G401.6 (cell line): ENCODE results near the gene POLR2F.

Experiments used
- FAIRE-seq: peaks from 2 replicates; lab custom pipeline; 2012; peaks lifted over from hg19 to GRCh38; lab: Jason Lieb, UNC

The POLR2F gene

DNA sequence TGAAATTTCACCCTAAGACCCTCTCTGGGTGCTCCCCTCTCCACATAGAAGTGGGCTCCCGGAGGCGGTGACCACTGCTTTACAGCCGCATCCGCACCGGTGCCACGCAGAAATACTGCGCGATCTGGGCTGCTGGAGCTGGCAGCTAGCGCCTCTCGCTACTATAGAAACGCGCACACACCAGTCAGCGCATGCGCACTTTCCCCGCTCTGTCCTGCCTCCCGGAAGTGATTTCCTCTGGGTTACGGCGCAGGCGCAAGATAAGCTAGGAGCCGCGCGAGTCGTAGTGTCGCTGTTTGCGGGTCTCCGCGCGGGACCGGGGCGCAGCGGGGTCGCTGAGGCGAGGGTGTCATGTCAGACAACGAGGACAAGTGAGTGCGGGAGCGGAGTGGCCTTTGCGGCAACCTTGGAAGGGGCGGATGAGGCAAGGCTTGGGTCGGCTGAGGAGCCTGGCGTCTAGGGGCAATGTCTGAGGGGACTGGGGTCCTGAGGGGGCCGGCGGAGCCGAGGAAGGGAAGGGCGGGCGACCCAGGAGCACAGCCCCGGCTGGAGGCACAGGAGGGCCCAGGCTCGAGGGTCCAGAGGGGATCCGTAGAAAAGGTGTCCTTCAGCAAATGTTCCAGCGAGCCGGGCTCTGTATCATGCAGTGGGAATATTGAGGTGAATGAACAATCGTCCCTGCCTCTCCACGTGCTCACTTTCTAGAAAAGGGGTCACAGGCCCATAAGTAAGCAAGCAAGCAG is at the start of gene POLR2F, which contains the start of gene C22orf23:
Gene POLR2F, plus strand, starts transcription at position 263 of the 743 bp plus-strand sequence. Its CDS starts 89 bp downstream, at position 352.
Gene C22orf23, minus strand, starts transcription at position 165 of the 743 bp plus-strand sequence. CDS start 452 bp downstream, outside the sequence.
- FAIRE-seq, result peak; percentile 92

DNA sequence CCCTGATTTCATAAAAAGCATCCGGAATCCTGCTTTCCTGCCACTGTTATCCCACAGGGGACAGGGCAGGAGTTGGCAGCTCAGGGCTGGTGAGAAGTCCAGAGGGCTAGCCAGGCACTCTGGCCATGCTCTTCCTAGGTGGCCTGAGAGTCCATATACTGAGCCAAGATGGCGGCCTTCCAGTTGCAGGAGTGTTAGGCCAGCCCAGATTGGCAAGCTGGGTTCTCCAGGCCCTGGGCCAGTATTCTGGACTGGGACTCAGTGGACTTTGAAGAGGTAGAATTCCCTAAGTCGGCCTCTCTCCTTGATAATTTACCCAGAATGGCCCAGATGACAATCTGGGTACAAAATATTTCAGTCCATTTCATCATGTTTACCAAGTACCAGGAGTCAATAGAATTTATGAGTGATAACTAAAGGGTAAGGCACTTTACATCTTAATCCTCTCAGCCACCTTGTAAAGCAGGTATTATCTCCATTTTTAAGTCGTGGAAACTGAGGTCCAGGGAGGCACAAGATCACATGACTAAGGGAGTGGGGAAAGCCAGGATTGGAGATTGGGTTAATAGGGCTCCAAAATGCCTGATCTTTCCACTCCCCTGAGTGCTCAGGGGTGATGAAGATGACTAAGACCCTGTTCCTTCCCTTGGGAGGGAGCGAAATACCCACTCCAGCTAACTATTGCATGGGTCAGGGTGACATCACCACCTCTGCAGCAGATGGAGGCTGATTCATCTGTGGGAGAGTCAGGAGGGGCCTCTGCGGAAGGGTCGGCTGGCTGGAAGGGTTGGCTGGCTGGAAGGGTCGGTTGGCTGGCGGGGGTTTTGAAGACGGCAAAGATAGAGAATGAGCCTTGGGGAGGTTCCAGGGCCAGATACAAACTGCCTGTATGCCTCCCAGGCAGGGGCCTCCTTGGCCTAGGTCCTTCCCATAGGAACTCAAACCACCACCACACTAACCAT is 48.6 kb upstream of the POLR2F start:
- no peak for FAIRE-seq

DNA sequence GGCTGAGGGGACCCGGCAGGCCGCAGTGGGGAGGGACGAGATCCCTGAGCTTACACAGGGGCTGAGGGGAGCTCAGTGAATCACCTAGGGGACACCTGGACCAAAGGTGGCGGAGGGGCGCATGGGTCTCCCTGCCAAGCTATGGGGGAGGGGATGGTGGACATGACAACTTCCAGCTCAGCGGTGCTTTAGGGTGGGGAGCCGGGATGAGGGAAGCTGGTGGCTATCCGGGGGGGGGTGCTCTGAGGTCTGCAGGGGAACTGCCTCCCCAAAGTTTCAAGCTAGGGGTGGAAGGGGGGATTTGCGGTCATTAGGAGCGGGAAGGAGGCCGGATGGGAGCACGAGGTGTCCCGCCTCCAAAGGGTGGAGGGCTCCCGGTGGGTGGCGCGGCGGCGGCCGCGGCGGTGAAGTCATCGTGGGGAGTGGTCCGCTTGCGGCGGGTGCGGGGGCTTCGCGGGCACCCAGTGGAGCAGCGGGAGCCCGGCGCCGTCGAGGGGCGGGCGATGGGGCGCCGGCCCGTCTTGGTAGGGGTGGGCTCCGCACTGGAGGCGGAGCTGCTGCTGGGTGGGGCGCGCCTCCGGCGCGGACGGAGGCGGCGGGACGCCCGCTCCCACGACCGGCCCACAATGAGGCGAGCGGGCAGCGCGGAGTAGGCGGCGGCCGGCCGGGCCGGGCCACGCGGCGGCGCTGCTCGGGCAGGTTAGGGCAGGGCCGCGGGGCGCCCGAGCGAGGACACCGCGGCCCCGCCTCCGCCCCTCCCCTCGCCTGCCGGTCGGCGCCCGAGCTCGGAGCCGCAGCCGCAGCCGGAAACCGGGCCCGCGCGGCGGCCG is 47.8 kb upstream of the POLR2F start, which contains the start of gene MICALL1:
Gene MICALL1, plus strand, starts transcription at position 764 of the 830 bp plus-strand sequence. CDS start 126 bp downstream, outside the sequence.
- no peak for FAIRE-seq

DNA sequence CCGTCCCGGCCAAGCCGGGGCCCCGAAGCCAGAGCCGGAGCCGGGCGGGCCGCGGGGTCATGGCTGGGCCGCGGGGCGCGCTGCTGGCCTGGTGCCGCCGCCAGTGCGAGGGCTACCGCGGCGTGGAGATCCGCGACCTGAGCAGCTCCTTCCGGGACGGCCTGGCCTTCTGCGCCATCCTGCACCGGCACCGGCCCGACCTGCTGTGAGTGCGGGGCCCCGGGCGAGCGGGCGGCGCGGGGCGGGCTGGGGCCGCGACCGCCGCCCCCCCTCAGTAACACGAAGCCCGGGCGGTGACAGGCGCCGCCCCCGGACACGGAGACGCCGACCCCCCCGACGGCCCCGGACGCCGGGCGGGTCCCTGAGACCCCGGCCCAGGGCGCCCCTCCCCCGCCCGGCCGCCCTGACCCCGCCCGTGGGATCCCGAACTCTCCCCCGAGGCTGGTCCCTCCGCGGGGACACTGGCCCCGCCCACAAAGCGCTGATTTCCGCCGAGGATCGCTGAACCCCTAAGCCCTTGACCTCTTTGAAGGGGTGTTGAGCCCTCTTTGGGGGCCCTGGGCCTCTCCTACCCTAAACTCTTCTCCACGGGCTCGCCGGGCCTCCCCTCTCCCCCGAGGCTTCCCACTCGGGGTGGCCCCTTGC is 47.0 kb upstream of the POLR2F start:
- FAIRE-seq, result no peak

DNA sequence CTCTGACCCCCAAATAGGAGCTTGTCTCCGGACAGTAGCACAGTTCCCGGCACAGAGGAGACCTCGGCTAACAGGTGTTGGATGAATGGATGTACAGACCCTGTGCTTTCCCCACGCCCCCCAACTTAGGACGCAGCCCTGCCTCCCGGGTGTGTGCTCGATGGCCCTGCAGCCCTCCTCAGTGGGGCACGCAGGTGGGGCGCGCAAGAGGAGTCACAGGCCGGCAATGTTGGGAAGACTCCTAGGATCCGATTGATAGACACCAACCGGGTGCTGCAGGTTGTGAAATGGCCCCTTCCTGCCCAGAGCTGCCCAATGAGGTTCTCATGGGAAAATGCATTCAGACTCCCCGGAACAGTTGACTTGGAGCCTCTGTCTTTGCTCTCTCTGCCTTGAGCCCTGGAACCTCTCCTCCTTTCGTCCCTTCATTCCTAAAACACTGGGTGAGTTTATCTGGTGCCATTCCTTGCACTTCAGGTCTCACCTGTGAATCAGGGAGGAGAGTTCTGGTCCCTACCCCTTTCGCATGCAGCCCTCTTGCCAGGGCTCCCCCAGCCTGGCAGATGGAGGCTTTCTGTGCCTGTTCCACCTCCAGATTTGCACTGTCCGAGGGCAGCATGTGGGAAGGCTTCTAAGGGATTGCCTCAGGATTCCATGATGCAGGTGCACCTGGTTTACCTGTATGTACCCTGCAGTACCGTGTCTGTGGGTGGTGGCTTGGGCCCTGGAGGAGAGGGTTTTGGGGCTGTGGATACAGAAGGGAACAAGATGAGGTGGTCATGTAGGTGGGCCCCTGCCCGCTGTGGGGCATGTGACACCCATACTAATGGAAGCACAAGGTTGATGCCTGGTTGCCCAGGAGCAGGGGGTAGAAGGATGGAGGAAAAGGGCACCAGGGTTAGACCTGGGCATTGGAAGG is 46.2 kb upstream of the POLR2F start:
- FAIRE-seq, result no peak

DNA sequence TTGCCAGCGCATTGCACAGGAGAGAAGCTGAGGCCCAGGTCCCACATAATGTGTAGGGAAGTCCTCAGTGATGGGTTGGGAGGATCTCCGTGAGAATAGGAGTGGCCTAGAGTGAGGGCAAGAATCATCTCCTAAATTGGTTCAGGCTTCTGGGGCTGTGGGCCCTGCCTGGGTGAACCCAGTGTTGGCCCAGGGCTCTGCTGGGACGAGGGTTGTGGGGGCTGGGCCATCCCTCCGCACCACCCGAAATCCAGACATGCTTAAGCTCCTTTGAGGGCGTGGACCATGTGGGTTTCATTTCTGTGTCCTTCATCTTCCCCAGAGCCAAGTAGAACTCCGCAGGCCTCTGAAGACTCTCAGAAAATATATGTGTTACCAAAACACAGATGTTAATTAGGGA is 43.7 kb upstream of the POLR2F start:
- FAIRE-seq, result no peak

DNA sequence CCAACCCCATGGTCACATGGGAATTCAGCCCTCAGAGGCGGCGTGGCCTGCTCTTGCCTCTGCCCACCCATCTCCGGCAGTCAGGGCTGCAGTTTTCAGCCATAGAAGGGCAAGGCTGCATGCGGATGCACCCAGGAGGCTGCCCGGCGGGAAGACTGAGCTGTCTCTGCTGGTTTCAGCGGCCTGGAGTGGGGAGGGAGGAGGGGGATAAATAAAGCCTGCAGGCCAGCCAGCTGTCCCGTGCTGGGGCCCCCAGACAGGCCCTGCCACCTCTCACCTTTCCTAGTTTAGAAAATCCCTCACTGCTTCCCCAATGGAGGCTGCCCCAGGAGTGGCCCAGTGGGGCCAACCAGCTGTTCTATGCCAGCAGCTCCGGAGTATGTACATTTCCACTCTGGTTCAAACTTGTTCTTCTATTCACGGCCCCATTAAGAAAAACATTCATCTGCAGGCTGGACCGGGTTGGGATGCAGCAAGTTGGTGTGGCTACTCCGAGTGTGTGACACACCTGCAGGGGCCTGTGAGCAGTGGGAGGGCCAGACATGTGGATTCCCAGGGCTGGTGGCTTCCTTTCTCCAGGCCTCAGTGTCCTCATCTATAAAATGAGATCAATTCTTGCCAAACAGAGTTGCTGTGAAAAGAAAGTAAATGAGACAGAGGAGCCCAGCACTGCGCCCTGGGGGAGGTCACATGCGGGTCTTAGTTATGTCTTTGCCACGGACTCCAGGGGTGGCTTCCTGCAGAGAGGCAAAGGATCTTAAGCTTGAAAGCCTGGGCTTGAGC is 42.4 kb upstream of the POLR2F start:
- FAIRE-seq, result no peak

DNA sequence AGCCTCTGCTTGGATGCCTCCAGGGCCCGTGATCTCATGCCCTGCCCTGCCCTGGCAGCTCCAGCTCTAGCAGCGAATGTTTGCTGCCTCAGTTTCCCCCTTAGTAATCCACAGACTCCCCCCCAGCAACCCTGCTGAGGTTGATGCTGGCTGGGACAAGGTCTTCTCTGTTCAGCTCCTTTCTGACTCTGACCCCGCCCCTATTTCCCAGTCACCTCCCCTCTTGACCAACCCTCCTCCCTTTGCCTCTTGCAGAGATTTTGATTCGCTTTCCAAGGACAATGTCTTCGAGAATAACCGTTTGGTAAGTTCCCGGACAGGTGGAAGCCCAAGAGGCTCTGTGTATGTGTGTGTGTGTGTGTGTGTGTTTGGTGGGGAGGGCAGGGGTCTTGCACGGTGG is 41.8 kb upstream of the POLR2F start:
- FAIRE-seq, result no peak

DNA sequence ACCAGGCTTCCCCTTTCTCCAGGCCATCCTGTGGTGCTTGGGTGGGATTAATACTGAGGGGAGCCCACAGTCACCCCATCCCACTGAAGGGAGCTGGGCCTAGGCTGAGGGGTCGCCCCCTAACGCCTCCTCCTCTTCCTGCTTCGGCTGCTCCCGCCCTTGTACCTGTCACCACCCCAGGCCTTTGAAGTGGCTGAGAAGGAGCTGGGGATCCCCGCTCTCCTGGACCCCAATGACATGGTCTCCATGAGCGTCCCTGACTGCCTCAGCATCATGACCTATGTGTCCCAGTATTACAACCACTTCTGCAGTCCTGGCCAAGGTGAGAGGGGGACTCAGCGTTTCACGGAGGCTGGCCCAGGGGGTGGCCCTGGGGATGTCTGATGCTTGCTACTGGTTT is 41.3 kb upstream of the POLR2F start:
- FAIRE-seq, result no peak

DNA sequence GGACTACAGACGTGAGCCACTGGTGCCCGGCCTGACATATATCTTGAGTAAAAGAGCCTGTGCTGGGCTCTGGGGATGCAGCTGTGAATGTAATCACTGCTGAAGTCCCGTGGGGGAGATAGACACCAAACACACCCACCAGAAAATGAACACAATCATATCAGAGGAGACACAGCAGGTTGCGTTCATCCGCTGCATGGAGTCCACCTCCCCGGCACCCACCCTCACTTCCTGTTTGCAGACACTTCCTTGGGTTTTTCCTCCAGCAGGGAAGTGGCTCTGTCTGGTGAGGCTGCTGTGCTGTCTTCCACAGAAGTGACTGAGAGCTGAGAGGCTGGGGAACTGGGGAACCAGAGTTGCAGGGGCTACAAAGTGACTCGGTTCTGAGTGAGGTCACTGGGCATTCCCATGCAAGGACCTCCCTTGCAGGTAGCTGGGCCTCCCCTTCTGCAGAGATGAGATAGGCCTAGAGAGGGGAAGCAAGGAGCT is 40.2 kb upstream of the POLR2F start:
- no peak for FAIRE-seq

DNA sequence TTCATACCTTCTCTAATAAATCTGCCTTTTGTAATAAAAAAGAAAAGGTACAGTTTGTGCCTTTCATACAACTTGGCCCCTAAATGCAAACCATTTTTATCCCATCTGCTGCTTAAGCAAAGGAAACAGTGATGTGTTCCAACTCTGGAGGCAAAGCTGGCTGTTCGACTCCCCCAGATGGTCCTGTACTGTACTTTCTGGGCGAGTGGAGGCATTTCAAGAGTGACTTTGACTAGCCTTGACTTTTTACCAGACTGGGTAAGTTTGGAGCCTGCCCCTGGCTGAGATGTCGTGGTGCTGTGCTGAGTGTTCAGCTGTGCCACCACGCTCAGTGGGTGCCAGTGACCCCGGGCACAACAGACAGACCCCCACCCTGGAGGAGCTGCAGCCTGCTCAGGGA is 37.2 kb upstream of the POLR2F start:
- no peak for FAIRE-seq

DNA sequence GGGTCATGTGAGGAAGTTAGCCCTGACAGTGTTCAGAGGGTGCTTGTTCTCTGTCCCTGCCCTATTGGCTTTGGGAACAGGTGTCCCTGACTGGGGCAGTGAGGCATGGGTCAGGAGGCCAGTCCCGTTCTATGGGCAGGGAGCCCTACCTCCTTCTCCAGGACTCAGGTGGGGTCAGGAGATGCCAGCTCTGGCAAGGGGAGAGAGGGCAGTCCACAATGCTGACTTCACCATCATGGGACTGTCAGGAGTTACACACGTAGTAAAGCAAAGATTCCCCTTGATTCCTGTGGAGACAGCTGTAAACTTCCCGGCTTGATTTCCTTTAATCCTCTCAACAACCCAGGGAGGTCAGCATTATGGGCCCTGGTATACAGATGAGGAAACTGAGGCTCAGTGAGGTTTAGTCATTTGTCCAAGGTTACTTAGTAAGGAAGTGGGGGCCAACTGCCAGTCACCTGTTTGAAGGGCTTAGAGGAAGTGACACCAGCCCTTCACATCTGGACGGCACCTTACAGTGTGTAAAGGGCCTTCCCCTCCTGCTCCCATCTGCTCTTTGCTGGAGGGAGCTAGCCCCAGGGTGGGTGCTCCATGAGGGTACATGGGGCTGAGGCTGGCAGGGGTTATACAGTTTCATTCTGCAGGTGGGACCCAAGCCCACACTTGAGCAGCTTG is 35.5 kb upstream of the POLR2F start:
- FAIRE-seq, result no peak

DNA sequence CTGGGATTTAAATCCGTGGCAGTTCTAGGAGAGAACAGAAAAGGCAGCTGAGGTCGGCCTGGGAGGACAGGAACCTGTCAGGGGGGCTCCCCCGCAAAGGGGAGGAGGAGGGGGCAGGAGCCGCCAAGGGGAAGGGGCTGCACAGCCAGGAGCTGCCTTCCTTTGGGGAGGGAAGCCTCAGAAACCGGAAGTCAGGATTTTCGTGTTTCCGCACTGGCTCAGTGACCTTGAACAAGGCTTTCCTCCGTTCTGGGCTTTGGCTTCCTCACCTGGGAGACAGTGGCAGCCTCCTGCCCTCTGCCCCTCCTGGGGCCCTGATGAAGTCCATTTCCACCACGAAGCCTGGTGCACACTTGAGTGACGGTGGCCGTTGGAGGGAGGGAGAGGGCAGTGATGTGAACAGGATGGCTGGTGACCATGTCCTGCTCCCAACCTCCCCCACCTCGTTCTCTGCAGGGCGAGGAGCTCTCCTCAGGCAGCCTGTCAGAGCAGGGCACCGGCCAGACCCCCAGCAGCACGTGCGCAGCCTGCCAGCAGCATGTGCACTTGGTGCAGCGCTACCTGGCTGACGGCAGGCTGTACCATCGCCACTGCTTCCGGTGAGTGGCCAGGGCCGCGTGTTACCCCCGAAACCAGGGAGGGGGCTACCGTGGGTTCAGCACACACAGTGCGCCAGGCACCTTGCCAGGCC is 34.8 kb upstream of the POLR2F start:
- no peak for FAIRE-seq

DNA sequence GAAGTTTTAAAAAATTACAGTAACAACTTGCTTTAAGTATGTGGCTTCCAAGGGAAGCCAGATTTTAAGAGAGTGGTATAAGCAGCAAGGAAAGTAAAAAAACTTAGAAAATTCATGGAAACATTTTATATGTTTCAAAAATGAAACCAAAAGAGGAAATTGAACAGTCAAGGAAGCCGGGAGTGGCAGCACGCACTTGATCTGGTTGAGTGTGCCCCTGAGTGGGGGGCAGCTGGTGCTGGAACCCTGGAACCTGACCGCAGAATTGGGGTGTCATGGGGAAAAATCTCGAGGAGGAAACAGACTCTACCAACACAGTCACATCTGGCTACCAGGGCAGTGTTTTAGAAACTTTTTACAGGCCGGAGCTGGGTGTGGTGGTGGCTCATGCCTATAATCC is 33.4 kb upstream of the POLR2F start:
- FAIRE-seq, result no peak

DNA sequence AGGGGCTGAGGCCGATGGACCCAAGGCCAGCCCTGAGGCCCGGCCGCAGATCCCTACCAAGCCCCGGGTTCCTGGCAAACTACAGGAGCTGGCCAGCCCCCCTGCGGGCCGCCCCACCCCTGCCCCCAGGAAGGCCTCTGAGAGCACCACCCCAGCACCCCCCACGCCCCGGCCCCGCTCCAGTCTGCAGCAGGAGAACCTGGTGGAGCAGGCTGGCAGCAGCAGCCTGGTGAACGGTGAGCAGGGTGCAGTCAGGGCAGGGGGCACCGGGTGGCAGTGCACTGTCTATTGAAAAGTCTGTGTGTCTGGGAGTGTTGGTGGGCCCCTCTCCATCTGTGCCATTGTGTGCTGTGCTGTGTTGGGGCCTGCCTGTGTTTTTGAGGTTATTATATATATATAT is 31.3 kb upstream of the POLR2F start:
- no peak for FAIRE-seq

DNA sequence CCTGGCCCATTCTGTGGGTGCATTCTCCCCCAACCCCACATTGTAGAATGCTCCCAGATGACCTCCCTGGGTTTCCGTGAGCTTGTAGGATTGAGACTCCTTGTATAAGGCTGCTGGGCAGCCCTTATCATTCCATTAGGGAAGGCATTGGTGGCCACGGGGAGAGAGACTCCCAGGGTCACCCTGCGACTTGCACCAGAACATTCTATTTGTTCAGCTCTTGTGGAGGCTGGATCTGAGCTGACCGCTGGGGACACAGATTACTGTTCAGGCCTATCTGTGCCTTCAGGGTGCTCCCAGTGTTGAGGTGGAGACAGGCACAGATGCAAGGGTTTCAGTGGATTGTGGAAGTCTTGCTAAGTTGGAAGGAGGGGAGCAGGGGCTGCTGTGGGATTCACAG is 29.6 kb upstream of the POLR2F start:
- FAIRE-seq, result no peak

DNA sequence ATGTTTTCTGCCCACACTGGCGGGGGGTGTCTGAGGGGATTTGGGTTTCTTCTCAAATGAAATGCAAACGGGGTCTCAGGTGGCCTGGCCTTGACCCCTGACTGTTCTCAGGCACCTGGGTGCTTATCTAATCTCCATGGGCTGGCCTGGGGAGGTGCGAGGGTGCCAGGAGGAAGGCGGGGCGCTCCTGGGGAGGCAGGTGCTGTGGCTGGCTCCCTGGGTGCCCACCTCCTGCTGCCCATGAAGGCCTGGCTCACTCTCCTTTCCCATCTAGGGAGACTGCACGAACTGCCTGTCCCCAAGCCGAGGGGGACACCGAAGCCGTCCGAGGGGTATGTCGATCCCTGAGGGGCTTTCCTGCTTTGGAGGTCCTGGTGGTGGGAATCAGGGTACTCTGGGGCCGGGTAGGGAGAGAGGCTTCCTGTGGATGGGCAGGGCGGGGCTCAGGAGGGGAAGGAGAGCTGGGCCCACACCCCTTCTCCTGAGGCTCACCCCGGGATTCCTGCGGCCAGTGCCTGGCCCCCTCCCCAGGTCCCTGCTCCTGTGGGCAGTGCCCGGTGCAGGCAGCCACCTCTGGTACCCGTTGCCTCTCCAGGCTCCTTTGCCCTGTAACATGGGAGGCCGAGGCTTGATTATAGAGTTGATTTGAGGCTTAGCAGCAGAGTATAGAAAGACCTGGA is 29.0 kb upstream of the POLR2F start:
- FAIRE-seq, result no peak

DNA sequence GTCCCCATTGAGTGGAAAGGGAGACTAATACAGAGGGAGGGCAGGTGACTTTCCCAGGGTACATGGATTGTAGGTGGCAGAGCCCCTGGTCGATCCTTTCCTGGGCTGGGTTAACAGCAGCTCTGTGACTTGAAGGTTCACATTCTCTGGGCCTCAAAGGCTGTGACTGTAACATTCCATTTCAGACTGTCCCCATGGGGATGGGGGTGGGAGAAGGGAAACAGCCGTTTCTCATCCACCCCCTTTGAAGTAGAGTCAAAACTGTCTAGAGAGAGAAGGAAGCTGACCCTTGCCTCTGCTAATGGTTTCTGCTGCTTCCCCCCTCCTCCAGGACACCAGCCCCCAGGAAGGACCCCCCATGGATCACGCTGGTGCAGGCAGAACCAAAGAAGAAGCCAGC is 28.2 kb upstream of the POLR2F start:
- no peak for FAIRE-seq
